HG03442 (cell line): ENCODE measurements around the gene NHERF1.

Experiments used
- ATAC-seq: cut with Tn5 transposase; IDR thresholded peaks from one replicate; pipeline ENCODE4 v1.9.1; 2021; ENCODE audit warnings: mild to moderate bottlenecking, moderate library complexity; ENCODE audit not compliant: unreplicated experiment

NHERF1 gene

GRCh38 chr17:74782571-74782970 is 34.1 kb downstream of the NHERF1 start:
- ATAC-seq, result no peak

GRCh38 chr17:74784125-74784810 is 35.8 kb downstream of the NHERF1 start:
- ATAC-seq, result no peak

- no peak for ATAC-seq
These were observed 36.9 kb downstream of the NHERF1 start for GRCh38 chr17:74785096-74785980.

GRCh38 chr17:74785981-74786360 is 37.5 kb downstream of the NHERF1 start:
- ATAC-seq, result no peak

- ATAC-seq, result no peak
These were observed 38.1 kb downstream of the NHERF1 start for GRCh38 chr17:74786431-74787055.

DNA sequence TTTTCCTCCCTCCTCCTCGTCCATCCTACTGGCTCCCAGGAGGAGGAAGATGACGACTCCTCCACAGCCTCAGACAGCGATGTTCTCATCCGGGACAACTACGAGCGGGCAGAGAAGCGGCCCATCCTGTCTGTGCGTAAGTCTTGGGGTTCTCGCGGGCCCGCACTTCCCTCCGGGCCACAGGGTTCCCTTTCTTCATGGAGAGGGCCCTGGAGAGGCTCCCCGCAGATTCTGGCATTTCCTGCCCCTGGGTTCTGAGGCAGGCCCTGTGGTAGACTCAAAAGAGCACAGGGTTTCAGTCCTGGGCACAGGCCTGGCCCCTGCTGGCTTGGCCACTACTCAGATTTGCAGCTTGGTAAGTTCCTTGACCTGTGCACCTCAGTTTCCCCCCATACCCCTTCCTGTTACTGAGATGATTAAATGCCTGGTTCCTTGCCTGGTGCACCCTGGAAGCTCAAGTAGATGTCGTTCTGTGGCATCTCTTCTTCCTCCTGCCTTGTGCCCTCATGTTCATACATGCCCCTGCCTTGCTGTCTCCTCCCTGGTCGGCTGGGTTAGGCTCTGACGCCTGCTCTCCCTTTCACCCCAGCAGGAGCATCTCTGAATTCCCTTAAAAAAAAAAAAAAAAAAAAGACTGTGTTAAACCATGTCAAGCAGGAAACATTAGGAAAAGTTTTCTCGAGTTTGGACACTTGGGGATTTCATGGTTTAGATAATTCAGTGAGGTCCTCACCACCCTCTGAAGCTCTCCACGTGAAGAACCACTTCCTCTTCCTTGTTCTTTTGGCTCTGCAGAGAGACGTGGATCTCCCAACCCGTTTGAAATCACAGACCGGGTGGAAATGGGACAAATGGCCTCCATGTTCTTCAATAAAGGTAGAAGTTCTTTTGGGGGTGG is 42.0 kb downstream of the NHERF1 start:
- ATAC-seq, result no peak

DNA sequence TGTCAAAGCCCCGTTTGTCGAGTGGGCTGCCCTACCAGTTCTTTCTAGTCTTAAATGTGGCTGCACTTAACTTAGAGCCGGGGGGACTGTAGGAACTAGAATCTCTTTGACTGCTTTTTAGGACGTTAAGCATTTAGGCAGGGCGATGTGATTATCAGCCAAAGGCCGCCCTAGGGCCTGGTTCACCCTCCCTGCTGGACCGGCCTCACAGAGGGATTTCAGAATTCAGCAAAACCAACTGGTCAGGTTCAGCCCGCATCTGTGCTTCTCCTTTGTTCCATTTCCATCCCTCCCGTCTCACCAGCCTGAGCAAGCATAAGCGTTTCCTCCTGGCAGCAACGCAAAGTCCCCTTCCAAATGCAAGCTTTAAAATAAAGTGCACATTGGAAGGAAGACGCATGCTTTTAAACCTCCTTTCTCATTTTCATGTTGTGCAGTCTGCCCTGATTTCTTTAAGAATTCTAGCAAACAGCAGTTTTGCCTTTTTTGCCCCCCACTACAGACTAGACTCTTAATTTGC is 44.2 kb downstream of the NHERF1 start:
- no peak for ATAC-seq

GRCh38 chr17:74795327-74796020 is 47.0 kb downstream of the NHERF1 start:
- no peak for ATAC-seq

DNA sequence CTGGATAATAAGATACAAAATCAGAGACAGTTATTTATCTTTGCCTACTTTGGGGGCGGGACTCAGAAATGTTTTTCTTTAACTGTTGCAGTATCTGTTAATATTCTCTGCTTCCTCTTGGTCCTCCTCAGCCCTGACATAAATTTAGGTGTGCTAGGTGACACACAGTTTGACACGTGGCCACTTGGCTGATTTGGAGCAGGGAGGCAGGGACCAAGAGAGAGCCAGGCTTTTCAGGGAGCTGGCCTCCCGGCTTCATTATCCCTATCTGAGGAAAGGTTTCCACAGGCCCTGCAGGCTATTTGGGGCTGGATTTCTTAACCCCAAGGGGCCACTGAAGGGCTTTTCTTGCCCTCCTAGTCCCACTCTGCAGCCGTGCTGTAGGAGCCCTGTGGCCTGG is 47.8 kb downstream of the NHERF1 start:
- ATAC-seq, result no peak

GRCh38 chr17:74796866-74797265 is 48.4 kb downstream of the NHERF1 start:
- no peak for ATAC-seq

DNA sequence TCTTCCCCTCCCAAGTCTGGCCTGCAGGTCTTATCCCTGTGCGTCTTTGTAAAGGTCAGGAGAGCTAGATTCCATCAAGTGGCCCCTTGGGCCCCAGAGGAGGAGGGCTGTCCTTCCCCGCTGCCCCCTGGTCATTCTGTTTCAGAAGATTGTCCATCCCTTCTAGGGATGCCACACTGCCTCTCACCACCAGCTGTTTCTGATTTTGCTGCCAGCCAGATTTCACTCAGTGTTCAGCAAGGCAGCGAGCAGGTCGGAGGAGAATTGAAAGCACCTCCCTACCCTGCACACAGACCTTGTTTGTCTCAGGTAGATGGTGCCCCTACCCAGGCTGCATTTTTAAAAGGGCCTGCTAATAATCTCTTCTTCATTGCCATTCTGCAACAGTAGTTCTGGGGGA is 49.4 kb downstream of the NHERF1 start:
- no peak for ATAC-seq

DNA sequence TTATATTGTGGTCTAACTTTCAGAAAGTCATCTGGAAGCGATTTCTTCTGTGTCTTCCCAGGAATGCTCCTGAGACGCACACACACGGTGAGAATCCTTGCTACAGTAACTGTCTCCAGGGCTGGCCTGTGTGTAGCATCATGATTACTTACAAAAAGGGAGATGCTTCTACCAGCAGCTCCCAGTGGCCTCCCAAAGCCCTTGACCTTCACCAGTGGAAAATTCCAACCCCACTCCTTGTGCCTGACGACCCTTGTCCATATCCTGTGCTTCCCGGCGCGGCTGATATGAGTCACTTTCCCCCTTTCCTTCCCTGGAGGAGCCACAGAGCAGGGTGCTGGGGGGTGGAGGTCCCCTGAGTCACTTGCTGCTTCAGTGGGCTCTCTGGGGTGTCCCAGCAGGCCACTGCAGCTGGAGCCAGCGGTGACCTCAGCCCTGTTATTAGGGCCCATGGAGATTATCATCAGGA is 49.8 kb downstream of the NHERF1 start:
- no peak for ATAC-seq

DNA sequence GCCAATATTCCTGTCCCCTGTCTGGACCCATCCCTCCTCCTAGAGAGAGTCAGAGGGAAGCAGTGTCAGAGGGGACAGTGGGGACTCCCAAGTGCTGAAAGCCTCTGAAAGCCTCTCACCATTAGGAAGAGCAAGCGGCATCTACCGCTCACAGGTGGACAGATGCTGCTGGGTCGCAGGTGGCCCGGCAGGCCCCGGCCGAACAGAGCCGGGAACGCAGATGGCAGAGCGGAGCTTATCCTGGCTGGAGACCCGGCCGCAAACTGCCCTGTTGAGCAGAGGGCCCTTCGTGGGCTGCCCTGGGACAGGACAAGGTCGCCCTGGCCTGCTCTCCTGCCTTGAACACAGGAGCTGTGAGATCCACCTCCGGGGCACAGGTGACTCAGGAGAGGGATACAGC is 50.7 kb downstream of the NHERF1 start:
- ATAC-seq, result no peak

DNA sequence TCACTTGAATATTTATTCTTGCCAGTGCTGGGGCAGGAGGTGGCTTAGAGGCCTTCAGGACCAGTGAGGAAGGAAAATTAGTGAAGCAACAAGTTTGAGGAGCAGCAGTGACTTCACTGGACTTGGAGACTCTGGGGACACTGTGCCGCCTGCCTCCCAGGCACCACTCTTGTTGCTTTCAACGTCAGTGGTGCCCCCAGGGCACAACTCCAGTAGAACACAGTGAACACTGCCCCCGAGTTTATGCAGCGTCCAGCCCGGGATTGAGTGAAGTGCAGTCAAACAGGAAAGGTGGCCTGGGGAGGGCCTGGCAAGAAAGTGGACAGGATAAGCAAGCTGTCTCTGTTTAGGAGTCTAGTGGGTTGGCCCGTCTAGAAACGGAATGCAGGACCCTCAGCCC is 52.1 kb downstream of the NHERF1 start:
- ATAC-seq, result no peak

- ATAC-seq, result no peak
These were observed 53.5 kb downstream of the NHERF1 start for GRCh38 chr17:74801896-74802295.

DNA sequence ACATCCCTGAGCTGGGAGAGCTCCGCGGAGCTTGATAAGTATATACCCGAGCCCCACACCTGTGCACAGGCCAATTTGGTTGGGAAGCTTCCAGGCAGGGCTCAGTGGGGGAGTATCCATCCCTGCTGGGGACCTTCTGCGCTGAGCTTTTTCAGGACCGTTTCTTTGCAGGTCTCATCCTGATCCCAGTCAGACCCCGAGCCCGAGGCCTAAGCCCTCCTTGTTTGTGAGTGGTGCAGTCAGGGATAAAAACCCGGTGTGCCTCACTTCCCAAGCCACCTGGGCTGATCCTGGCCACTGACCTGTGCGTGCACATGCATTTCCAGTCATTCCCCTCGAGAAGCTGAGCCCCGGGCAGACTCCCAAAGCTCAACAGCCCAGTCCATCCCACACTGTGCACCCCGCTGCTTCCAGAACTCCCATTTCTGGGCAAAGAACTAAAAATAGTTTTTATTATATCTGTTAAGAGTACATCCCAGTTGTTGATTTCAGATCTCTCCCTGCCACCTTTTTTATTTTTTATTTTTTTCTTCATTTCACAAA is 55.0 kb downstream of the NHERF1 start:
- ATAC-seq, result no peak

- no peak for ATAC-seq
These were observed 55.5 kb downstream of the NHERF1 start for GRCh38 chr17:74803971-74804370.

DNA sequence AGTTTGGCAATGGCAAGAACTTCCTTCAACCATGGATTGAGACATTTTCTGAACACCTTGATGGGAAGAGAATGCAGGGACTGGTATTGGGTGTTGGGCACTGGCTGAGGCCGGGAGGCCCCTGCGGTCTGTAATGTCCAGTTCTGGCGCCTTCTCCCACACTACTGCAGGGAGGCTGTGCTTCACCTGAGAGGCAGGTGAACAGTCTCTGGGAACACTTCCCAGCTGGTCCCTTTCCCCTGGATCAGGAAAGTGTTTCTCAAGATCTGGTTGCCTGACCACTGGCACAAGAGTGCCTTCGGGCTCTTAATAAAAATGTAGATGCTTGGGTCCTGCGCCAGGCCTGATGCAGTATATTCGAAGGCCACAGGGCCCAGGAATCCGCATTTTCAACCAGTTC is 56.3 kb downstream of the NHERF1 start:
- ATAC-seq, result no peak

- ATAC-seq, result no peak
These were observed 57.2 kb downstream of the NHERF1 start for GRCh38 chr17:74805591-74805991.

GRCh38 chr17:74806334-74806733 is 57.9 kb downstream of the NHERF1 start:
- ATAC-seq, result no peak
